Tongue (tissue), 2 donors: ENCODE measurements around the gene CHMP2B. TPM values are rescaled to one million over a fixed set of nuclear protein-coding genes. Genes with fewer than 3 reads are reported as not detected.

ENCODE experiments used
- small RNA-seq: library from RNA; depleted of rRNA; stranded (forward); fragments of <200 nt; gene quantifications from one replicate; pipeline ENCODE3, GENCODE V24; 2014; ENCODE audit warnings: low replicate concordance
- total RNA-seq: library from RNA; depleted of rRNA; stranded (reverse); fragments of >200 nt; gene quantifications from one replicate; pipeline ENCODE4 v1.2.3, GENCODE V29; 2014

The CHMP2B gene
- total RNA-seq, 1 donor from 2014 or later: 35.5 TPM

Small RNA genes within 50 kb of the gene (small RNA-seq; reads per million reads assigned to genes)
- not detected for gene MIR4795

Other genes starting within 250 kb of the CHMP2B start
- 30.6 TPM for gene VGLL3, start 236.2 kb upstream of the CHMP2B start, total RNA-seq
- not detected for gene POU1F1, start 49.3 kb downstream of the CHMP2B start, total RNA-seq